T-cell (primary cell): ENCODE results near the gene LACTB. TPM values are rescaled to one million over a fixed set of nuclear protein-coding genes. Genes with fewer than 3 reads are reported as not detected.

Source experiments
- ATAC-seq, 4 experiments: fragments of 200-7000 bp in 3 of 4; fragments of 150-1000 bp in 1 of 4; cut with Tn5 transposase; replicated peaks in 1 of 4; 1 replicate in 3 of 4; 2 replicates in 1 of 4; pipeline ENCODE4 v1.10.0; 2021; ENCODE audit warnings: moderate library complexity in 3 of 4, mild to moderate bottlenecking in 2 of 4, moderate number of reproducible peaks in 1 of 4
- CTCF ChIA-PET, 2 donors: fragments of 300-600 bp; sonication (Branson Sonifier 250); formaldehyde crosslinking; loops; one replicate each; lab custom pipeline; 2022; ENCODE audit warnings: antibody characterized with exemption in 2 of 2; lab: Charles Lee
- POLR2A ChIA-PET, 2 donors: fragments of 300-600 bp; sonication (Branson Sonifier 250); formaldehyde crosslinking; loops; one replicate each; lab custom pipeline; 2022; ENCODE audit warnings: antibody characterized with exemption in 2 of 2; lab: Charles Lee
- DNase-seq, 35 experiments: peaks; one replicate each; pipeline versions ENCODE4 v3.0.0 to v3.0.0-alpha.2; 2013 to 2023
- H3K27ac ChIP-seq: one replicate; pipeline ENCODE4 v1.5.1; 2013; ENCODE audit warnings: low read length
- H3K27me3 ChIP-seq, 2 experiments: replicated peaks in 1 of 2; 1 replicate in 1 of 2; 2 replicates in 1 of 2; pipeline versions ENCODE4 v1.6.1 to v1.7.0; 2013; ENCODE audit warnings: low read length in 1 of 2, mixed read lengths in 1 of 2; ENCODE audit not compliant: control insufficient read depth in 2 of 2, insufficient read depth in 2 of 2; ENCODE audit errors: extremely low read depth in 1 of 2
- H3K36me3 ChIP-seq, 2 donors: 1 replicate in 1 of 2; 2 replicates in 1 of 2; pipeline versions ENCODE4 v1.6.1 to v1.7.0; 2013; ENCODE audit warnings: low read length in 1 of 2; ENCODE audit not compliant: control insufficient read depth in 2 of 2, insufficient read depth in 1 of 2; ENCODE audit errors: extremely low read depth in 1 of 2
- H3K4me1 ChIP-seq, 2 experiments: 1 replicate in 1 of 2; 2 replicates in 1 of 2; pipeline versions ENCODE4 v1.6.1 to v1.7.0; 2013; ENCODE audit warnings: low read length in 2 of 2, mixed read lengths in 1 of 2; ENCODE audit not compliant: insufficient read depth in 2 of 2, control insufficient read depth in 1 of 2; ENCODE audit errors: extremely low read depth in 1 of 2
- H3K4me3 ChIP-seq, 2 donors: 1 replicate in 1 of 2; 2 replicates in 1 of 2; pipeline versions ENCODE4 v1.5.1 to v1.7.0; 2013; ENCODE audit warnings: mild to moderate bottlenecking in 2 of 2, low read length in 1 of 2, moderate library complexity in 1 of 2; ENCODE audit not compliant: control insufficient read depth in 1 of 2; ENCODE audit errors: extremely low read depth in 1 of 2
- H3K9me3 ChIP-seq: 2 replicates; pipeline ENCODE4 v1.7.0; 2013
- H3K27ac Mint-ChIP-seq, 2 donors: one replicate each; pipeline ENCODE4 v1.8.0; 2020 to 2021; ENCODE audit warnings: mild to moderate bottlenecking in 2 of 2, mixed read lengths in 2 of 2
- H3K27me3 Mint-ChIP-seq, 2 donors: one replicate each; pipeline ENCODE4 v1.8.0; 2021 to 2022; ENCODE audit warnings: mixed read lengths in 2 of 2
- H3K36me3 Mint-ChIP-seq: one replicate; pipeline ENCODE4 v1.8.0; 2021; ENCODE audit warnings: mixed read lengths
- H3K4me1 Mint-ChIP-seq, 3 donors: one replicate each; pipeline ENCODE4 v1.8.0; 2020 to 2022; ENCODE audit warnings: mixed read lengths in 3 of 3, mild to moderate bottlenecking in 1 of 3
- H3K4me3 Mint-ChIP-seq, 3 donors: one replicate each; pipeline ENCODE4 v1.8.0; 2020 to 2022; ENCODE audit warnings: mild to moderate bottlenecking in 3 of 3, mixed read lengths in 3 of 3, moderate library complexity in 3 of 3
- H3K9me3 Mint-ChIP-seq, 3 donors: one replicate each; pipeline ENCODE4 v1.8.0; 2020 to 2022; ENCODE audit warnings: mixed read lengths in 3 of 3
- whole genome bisulfite sequencing: methylation state at CpG from one replicate; pipeline ENCODE4 v1.1.5; 2013; ENCODE audit warnings: missing lambda C conversion rate; ENCODE audit not compliant: insufficient coverage; 5-methylcytosine and 5-hydroxymethylcytosine counted together
- total RNA-seq, 35 experiments: library from RNA in 6 of 35; stranded (reverse) in 6 of 35; fragments of 120-200 nt in 1 of 35; gene quantifications; one replicate each; pipeline versions ENCODE4 v1.2.1 to v1.2.4 and lab custom pipeline; 2013 to 2026

The LACTB gene
- total RNA-seq, 5 donors from 2014 or later (not counting 1 experiment from before 2014, with no cell fraction given), result 10.9 to 14.9 (median 12.2) TPM

- 0% methylated on average over 12 of the region's 16 CpGs for WGBS
- H3K36me3 ChIP-seq, result peaks cover 0 to 16% of the 10 kb centered on the region in 2 donors
- peaks cover 9 to 11% of the 10 kb centered on the region in 2 experiments for H3K4me1 ChIP-seq
- Mint-ChIP-seq H3K4me1 (peaks cover 17 to 29% (median 22%) of the 10 kb centered on the region in 3 donors), H3K36me3 (peaks cover 11% of the 10 kb centered on the region), H3K9me3 (no peaks in the 10 kb centered on the region), H3K4me3 (peak overlapping the region; percentile 97 to 100 (median 100)), H3K27ac (peak overlapping the region; percentile 99), H3K27me3 (no peaks in the 10 kb centered on the region)
- DNase-seq (peak in 7 of 35 experiments; percentile 1 to 37 (median 3)), ATAC-seq (no peak)
- ChIA-PET POLR2A (interaction anchor here (1.0 to 1.7 kb wide), 4 partner anchors 9 to 38 kb away, joined by 3 to 8 read pairs (median 4); no protein-coding TSS in a partner anchor), CTCF (interaction anchor here in 1 of 2 donors (0.6 to 1.7 kb wide), 4 partner anchors 40 to 122 kb away, joined by 3 to 6 read pairs (median 3); no protein-coding TSS in a partner anchor)
- H3K27me3 ChIP-seq, result no peaks in the 10 kb centered on the region
- H3K9me3 ChIP-seq, result no peaks in the 10 kb centered on the region
- peak overlapping the region; percentile 85 to 92 for H3K4me3 ChIP-seq
- H3K27ac ChIP-seq, result peak overlapping the region; percentile 76
Observed at GRCh38 chr15:63156755-63157117, 35.1 kb downstream of the LACTB start.

GRCh38 chr15:63157118-63157843, 35.6 kb downstream of the LACTB start, which contains the start of gene RPS27L:
TSS of gene RPS27L (minus strand) at chr15:63157477. CDS start at chr15:63157405, 72 bp downstream.
- 0% methylated on average over 53 of the region's 60 CpGs for WGBS
- H3K27me3 Mint-ChIP-seq, result no peaks in the 10 kb centered on the region
- peak within 1 kb of the TSS; percentile 85 to 92 for H3K4me3 ChIP-seq
- peaks cover 9% of the 10 kb centered on the region for H3K36me3 Mint-ChIP-seq
- ATAC-seq (peak; percentile 98 to 99 (median 98)), DNase-seq (peak; percentile 73 to 91 (median 86))
- ChIA-PET CTCF (interaction anchor here in 1 of 2 donors (0.6 to 1.7 kb wide), 6 partner anchors 26 to 121 kb away, joined by 3 to 6 read pairs (median 3); no protein-coding TSS in a partner anchor), POLR2A (interaction anchor here (0.8 to 1.7 kb wide), 6 partner anchors 9 to 121 kb away, joined by 3 to 8 read pairs (median 3); no protein-coding TSS in a partner anchor)
- peaks cover 17 to 29% (median 22%) of the 10 kb centered on the region in 3 donors for H3K4me1 Mint-ChIP-seq
- H3K4me3 Mint-ChIP-seq, result peak within 1 kb of the TSS; percentile 97 to 100 (median 100)
- peak within 1 kb of the TSS; percentile 99 for H3K27ac Mint-ChIP-seq
- H3K36me3 ChIP-seq, result peaks cover 0 to 12% of the 10 kb centered on the region in 2 donors
- H3K9me3 Mint-ChIP-seq, result no peaks in the 10 kb centered on the region
- H3K27ac ChIP-seq, result peak within 1 kb of the TSS; percentile 76
- H3K9me3 ChIP-seq, result no peaks in the 10 kb centered on the region
- no peaks in the 10 kb centered on the region for H3K27me3 ChIP-seq
- H3K4me1 ChIP-seq, result peaks cover 9 to 11% of the 10 kb centered on the region in 2 experiments

- Mint-ChIP-seq H3K36me3 (peaks cover 5% of the 10 kb centered on the region), H3K4me1 (peaks cover 17 to 28% (median 22%) of the 10 kb centered on the region in 3 donors), H3K27ac (peak overlapping the region; percentile 79 to 89), H3K4me3 (peak overlapping the region; percentile 85 to 100 (median 97)), H3K27me3 (no peaks in the 10 kb centered on the region), H3K9me3 (no peaks in the 10 kb centered on the region)
- Histone ChIP-seq H3K9me3 (no peaks in the 10 kb centered on the region), H3K27me3 (no peaks in the 10 kb centered on the region), H3K36me3 (peaks cover 0 to 8% of the 10 kb centered on the region in 2 donors), H3K4me1 (peaks cover 9 to 11% of the 10 kb centered on the region in 2 experiments), H3K4me3 (peak overlapping the region; percentile 85 to 92), H3K27ac (peak overlapping the region; percentile 76)
- ChIA-PET POLR2A (interaction anchor here (0.8 to 1.7 kb wide), 6 partner anchors 8 to 120 kb away, joined by 3 to 8 read pairs (median 3); no protein-coding TSS in a partner anchor), CTCF (interaction anchor here in 1 of 2 donors (0.6 to 1.7 kb wide), 5 partner anchors 26 to 111 kb away, joined by 3 to 6 read pairs (median 3); no protein-coding TSS in a partner anchor)
- peak in 3 of 4 experiments; percentile 13 to 37 (median 15) for ATAC-seq
- 37% methylated on average over 7 of the region's 18 CpGs for WGBS
- peak in 18 of 35 experiments; percentile 2 to 50 (median 8) for DNase-seq
Observed at GRCh38 chr15:63157891-63158431, 36.3 kb downstream of the LACTB start.

- Histone ChIP-seq H3K9me3 (no peaks in the 10 kb centered on the region), H3K27me3 (no peaks in the 10 kb centered on the region), H3K4me3 (no peak overlapping the region), H3K27ac (no peak overlapping the region), H3K36me3 (no peaks in the 10 kb centered on the region), H3K4me1 (peaks cover 9 to 11% of the 10 kb centered on the region in 2 experiments)
- POLR2A ChIA-PET, result interaction anchor here in 1 of 2 donors (0.6 kb wide), 2 partner anchors 55 to 69 kb away, joined by 3 read pairs; no protein-coding TSS in a partner anchor
- H3K27ac Mint-ChIP-seq, result no peak overlapping the region
- H3K27me3 Mint-ChIP-seq, result no peaks in the 10 kb centered on the region
- H3K36me3 Mint-ChIP-seq, result no peaks in the 10 kb centered on the region
- CTCF ChIA-PET, result no interaction called here
- H3K4me1 Mint-ChIP-seq, result peaks cover 9 to 13% (median 10%) of the 10 kb centered on the region in 3 donors
- H3K4me3 Mint-ChIP-seq, result no peak overlapping the region
- DNase-seq (no peak), ATAC-seq (no peak)
- no peaks in the 10 kb centered on the region for H3K9me3 Mint-ChIP-seq
Observed at GRCh38 chr15:63160638-63161037, 39.0 kb downstream of the LACTB start.

GRCh38 chr15:63163217-63163616, 41.6 kb downstream of the LACTB start:
- H3K4me3 Mint-ChIP-seq, result no peak overlapping the region

More at GRCh38 chr15:63163217-63163616, 41.6 kb downstream of the LACTB start:
- no peaks in the 10 kb centered on the region for H3K36me3 Mint-ChIP-seq
- Histone ChIP-seq H3K4me3 (no peak overlapping the region), H3K9me3 (no peaks in the 10 kb centered on the region), H3K36me3 (no peaks in the 10 kb centered on the region), H3K4me1 (peaks cover 1 to 3% of the 10 kb centered on the region in 2 experiments), H3K27me3 (no peaks in the 10 kb centered on the region), H3K27ac (no peak overlapping the region)
- 67% methylated on average over 2 of the region's 4 CpGs for WGBS
- no peak for ATAC-seq
- ChIA-PET CTCF (interaction anchor here in 1 of 2 donors (0.7 kb wide), 1 partner anchor 219 kb away, joined by 6 read pairs; no protein-coding TSS in a partner anchor), POLR2A (no interaction called here)
- no peak overlapping the region for H3K27ac Mint-ChIP-seq
- H3K9me3 Mint-ChIP-seq, result no peaks in the 10 kb centered on the region
- peaks cover 1 to 6% (median 3%) of the 10 kb centered on the region in 3 donors for H3K4me1 Mint-ChIP-seq
- no peaks in the 10 kb centered on the region for H3K27me3 Mint-ChIP-seq
- DNase-seq, result no peak
